HG03064 (cell line): ENCODE data around the gene SSC5D.
"Not testable (repeated sequence)": the region's sequence is repeated elsewhere in the genome, so short reads cannot be mapped to it uniquely, and the experiment has no call there.

Experiments used
- ATAC-seq: cut with Tn5 transposase; IDR thresholded peaks from one replicate; pipeline ENCODE4 v1.9.1; 2021; ENCODE audit warnings: low read depth; ENCODE audit not compliant: unreplicated experiment

SSC5D gene

GRCh38 chr19:55486043-55486970 is 1.9 kb upstream of the SSC5D start:
- no peak for ATAC-seq

- ATAC-seq, result no peak
Observed at GRCh38 chr19:55486971-55487923, 989 bp upstream of the SSC5D start.

GRCh38 chr19:55488986-55489710 is 912 bp downstream of the SSC5D start:
- ATAC-seq, result no peak

GRCh38 chr19:55489711-55490477 is 1.7 kb downstream of the SSC5D start:
- no peak for ATAC-seq

GRCh38 chr19:55490478-55491432 is 2.5 kb downstream of the SSC5D start:
- no peak for ATAC-seq

GRCh38 chr19:55491546-55492360 is 3.5 kb downstream of the SSC5D start:
- no peak for ATAC-seq

- no peak for ATAC-seq
Observed at GRCh38 chr19:55492362-55492944, 4.2 kb downstream of the SSC5D start.

GRCh38 chr19:55493052-55493644 is 4.9 kb downstream of the SSC5D start:
- no peak for ATAC-seq

- ATAC-seq, result no peak
Observed at GRCh38 chr19:55493645-55494171, 5.5 kb downstream of the SSC5D start.

- no peak for ATAC-seq
Observed at GRCh38 chr19:55494172-55494761, 6.0 kb downstream of the SSC5D start.

GRCh38 chr19:55495646-55496349 is 7.6 kb downstream of the SSC5D start:
- ATAC-seq, result no peak

GRCh38 chr19:55496820-55497219 is 8.6 kb downstream of the SSC5D start:
- not testable (repeated sequence) for ATAC-seq

- ATAC-seq, result no peak
Observed at GRCh38 chr19:55497763-55498162, 9.5 kb downstream of the SSC5D start.

- no peak for ATAC-seq
Observed at GRCh38 chr19:55498246-55498840, 10.1 kb downstream of the SSC5D start.

GRCh38 chr19:55500368-55500952 is 12.2 kb downstream of the SSC5D start:
- no peak for ATAC-seq
